ENCODE results near the gene RASSF4.

DNA sequence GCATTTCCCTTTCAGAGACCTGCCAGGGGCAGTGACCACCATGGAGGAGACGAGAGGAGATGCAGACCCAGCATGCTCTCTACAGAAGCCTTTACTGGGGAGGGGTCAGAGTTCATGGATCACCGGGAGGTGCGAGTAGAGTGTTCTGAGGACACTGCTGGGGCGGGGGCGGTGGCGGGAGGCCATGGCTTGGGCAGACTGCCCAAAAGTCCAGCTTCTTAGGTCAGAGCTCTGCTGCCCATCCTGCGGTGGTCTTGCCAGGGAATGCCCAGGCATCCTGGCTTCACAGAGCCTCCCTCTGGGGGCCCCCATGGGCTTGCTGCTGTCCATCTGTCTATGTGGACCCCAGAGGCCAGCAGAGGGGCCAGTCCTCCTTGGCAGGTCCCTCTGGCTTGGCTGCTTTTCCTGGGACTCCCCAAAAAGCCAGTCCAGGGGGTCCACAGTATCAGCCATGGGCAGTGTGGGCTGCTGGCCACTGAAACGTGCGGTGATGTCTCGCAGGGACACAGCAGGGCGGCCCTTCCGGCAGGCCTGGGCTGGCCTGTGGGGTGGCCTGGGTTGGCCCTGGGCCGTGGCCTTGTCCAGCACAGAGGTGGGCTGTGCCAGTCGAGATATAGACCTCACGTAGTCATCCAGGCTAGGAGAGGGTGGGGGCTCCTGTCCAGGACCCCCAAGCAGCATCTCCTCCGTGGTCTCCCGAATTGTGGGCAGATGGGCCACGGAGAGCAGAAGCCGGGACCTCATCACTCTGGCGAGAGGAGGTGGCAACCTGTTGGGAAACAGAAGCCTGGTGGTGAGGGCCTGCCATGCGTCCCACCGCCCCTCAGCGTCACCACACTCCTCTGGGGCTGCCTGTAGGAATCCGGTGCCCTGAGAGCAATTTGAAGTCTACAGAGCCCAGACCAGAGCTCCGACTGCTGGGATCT lies 17.9 kb downstream of the RASSF4 start:
- TF ChIP-seq, protein P1, sequence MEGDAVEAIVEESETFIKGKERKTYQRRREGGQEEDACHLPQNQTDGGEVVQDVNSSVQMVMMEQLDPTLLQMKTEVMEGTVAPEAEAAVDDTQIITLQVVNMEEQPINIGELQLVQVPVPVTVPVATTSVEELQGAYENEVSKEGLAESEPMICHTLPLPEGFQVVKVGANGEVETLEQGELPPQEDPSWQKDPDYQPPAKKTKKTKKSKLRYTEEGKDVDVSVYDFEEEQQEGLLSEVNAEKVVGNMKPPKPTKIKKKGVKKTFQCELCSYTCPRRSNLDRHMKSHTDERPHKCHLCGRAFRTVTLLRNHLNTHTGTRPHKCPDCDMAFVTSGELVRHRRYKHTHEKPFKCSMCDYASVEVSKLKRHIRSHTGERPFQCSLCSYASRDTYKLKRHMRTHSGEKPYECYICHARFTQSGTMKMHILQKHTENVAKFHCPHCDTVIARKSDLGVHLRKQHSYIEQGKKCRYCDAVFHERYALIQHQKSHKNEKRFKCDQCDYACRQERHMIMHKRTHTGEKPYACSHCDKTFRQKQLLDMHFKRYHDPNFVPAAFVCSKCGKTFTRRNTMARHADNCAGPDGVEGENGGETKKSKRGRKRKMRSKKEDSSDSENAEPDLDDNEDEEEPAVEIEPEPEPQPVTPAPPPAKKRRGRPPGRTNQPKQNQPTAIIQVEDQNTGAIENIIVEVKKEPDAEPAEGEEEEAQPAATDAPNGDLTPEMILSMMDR (IDR thresholded peaks at IDR 0.05; ENCODE audit: low read depth, low read length): no peak
- no peak for TF ChIP-seq EZH2phosphoT487 (IDR thresholded peaks at IDR 0.05; ENCODE audit: low read depth)

Data from OCI-LY3 (cell line).